HFFc6 (cell line): ENCODE results near the gene KCTD3. TPM values are rescaled to one million over a fixed set of nuclear protein-coding genes. Genes with fewer than 3 reads are reported as not detected.

Experiments
- DNase-seq: peaks from one replicate; pipeline ENCODE4 v3.0.0-alpha.2; 2018
- H3K27ac Mint-ChIP-seq: 2 replicates; pipeline ENCODE4 v1.8.0; 2020; ENCODE audit warnings: mild to moderate bottlenecking, mixed read lengths
- H3K27me3 Mint-ChIP-seq: 2 replicates; pipeline ENCODE4 v1.8.0; 2021; ENCODE audit warnings: mild to moderate bottlenecking, moderate library complexity, mixed read lengths; ENCODE audit not compliant: insufficient read depth
- H3K36me3 Mint-ChIP-seq: 2 replicates; pipeline ENCODE4 v1.8.0; 2021; ENCODE audit warnings: low read depth, mixed read lengths
- H3K4me1 Mint-ChIP-seq: 2 replicates; pipeline ENCODE4 v1.8.0; 2020; ENCODE audit warnings: low read depth, mixed read lengths
- H3K4me3 Mint-ChIP-seq: 2 replicates; pipeline ENCODE4 v1.8.0; 2020; ENCODE audit warnings: mild to moderate bottlenecking, moderate library complexity, mixed read lengths
- H3K9me3 Mint-ChIP-seq: 2 replicates; pipeline ENCODE4 v1.8.0; 2020; ENCODE audit warnings: mild to moderate bottlenecking, mixed read lengths
- total RNA-seq, 6 experiments: library from RNA; stranded (reverse); fragmentation: NEBNext Ultra II Directional; extraction: Animal tissue kit (Norgen Biotek cat#: 25700); gene quantifications; 2 replicates in 1 of 6; 3 replicates in 5 of 6; pipeline ENCODE4 v1.2.3, GENCODE V29; 2021
- TF ChIP-seq, protein P1 (sequence below): fragments of 200-600 bp; sonication (generic); IDR thresholded peaks from 2 replicates; pipeline ENCODE4 v1.5.0; 2021; ENCODE audit warnings: antibody characterized with exemption, mild to moderate bottlenecking

KCTD3 gene
- total RNA-seq, 6 experiments from 2014 or later: 27.0 to 33.4 (median 29.4) TPM

- TF ChIP-seq, protein P1, sequence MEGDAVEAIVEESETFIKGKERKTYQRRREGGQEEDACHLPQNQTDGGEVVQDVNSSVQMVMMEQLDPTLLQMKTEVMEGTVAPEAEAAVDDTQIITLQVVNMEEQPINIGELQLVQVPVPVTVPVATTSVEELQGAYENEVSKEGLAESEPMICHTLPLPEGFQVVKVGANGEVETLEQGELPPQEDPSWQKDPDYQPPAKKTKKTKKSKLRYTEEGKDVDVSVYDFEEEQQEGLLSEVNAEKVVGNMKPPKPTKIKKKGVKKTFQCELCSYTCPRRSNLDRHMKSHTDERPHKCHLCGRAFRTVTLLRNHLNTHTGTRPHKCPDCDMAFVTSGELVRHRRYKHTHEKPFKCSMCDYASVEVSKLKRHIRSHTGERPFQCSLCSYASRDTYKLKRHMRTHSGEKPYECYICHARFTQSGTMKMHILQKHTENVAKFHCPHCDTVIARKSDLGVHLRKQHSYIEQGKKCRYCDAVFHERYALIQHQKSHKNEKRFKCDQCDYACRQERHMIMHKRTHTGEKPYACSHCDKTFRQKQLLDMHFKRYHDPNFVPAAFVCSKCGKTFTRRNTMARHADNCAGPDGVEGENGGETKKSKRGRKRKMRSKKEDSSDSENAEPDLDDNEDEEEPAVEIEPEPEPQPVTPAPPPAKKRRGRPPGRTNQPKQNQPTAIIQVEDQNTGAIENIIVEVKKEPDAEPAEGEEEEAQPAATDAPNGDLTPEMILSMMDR: no peak
- H3K27me3 Mint-ChIP-seq: 0 out of 2 replicates have a peak, but pooled peaks cover 3% of the 10 kb centered on the region
- H3K27ac Mint-ChIP-seq: no peak overlapping the region
- no peak for DNase-seq
- no peak overlapping the region for H3K4me3 Mint-ChIP-seq
- H3K9me3 Mint-ChIP-seq: no peaks in the 10 kb centered on the region
- peaks cover 8% of the 10 kb centered on the region; the same call in 1 of the 2 replicates for H3K4me1 Mint-ChIP-seq
- no peaks in the 10 kb centered on the region for H3K36me3 Mint-ChIP-seq
Measured at GRCh38 chr1:215645182-215645581, 78.1 kb downstream of the KCTD3 start.

DNA sequence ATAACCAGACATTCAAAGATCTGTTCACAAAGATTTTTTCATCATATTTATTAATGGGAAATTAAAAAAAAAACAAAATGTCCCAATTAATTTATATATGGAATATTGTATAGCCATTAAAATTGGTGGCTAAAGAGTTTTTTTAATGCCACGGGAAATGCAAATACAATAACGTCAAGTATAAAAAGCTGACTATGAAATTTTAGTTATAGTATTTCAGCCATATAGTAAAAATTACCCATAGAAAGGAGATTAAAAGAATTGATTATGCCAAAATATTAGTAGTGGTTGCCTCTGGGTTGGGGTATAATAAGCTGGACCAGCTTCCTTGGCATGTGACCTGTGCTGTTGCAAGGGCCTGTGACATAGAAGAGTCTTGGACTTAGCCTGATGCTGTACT is 78.8 kb downstream of the KCTD3 start:
- peaks cover 13% of the 10 kb centered on the region for H3K4me1 Mint-ChIP-seq
- H3K9me3 Mint-ChIP-seq: no peaks in the 10 kb centered on the region
- H3K4me3 Mint-ChIP-seq: no peak overlapping the region
- no peak for DNase-seq
- TF ChIP-seq, protein P1: no peak
- no peak overlapping the region for H3K27ac Mint-ChIP-seq
- H3K27me3 Mint-ChIP-seq: peaks cover 3% of the 10 kb centered on the region; the same call in 1 of the 2 replicates
- H3K36me3 Mint-ChIP-seq: no peaks in the 10 kb centered on the region

GRCh38 chr1:215647738-215648137 is 80.6 kb downstream of the KCTD3 start:
- TF ChIP-seq, protein P1: no peak
- no peak overlapping the region for H3K27ac Mint-ChIP-seq
- no peaks in the 10 kb centered on the region for H3K9me3 Mint-ChIP-seq
- H3K4me3 Mint-ChIP-seq: no peak overlapping the region
- no peak for DNase-seq
- peaks cover 3% of the 10 kb centered on the region for H3K27me3 Mint-ChIP-seq
- no peaks in the 10 kb centered on the region for H3K36me3 Mint-ChIP-seq
- H3K4me1 Mint-ChIP-seq: peaks cover 28% of the 10 kb centered on the region

DNA sequence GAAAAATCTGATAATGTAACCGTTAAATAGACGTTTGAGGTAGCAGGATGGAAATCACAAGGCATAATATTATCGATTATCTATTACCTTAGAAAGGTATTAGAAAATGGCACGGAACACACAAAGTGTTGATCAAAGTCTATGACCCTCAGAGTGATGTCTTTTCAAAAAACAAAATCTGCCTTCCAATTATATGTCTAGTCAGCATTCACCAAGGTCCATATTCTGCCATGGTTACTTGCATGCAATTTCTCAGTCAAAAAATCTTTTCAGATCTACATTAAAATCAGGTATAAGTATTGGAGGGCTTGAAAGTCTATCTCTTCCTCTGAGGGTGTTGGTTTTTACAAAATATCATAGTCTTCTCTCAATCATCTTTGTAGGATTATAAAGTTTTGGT is 81.9 kb downstream of the KCTD3 start:
- Mint-ChIP-seq H3K36me3 (no peaks in the 10 kb centered on the region), H3K9me3 (no peaks in the 10 kb centered on the region), H3K27ac (no peak overlapping the region), H3K4me3 (no peak overlapping the region), H3K4me1 (peaks cover 30% of the 10 kb centered on the region), H3K27me3 (peaks cover 3% of the 10 kb centered on the region)
- no peak for DNase-seq
- TF ChIP-seq, protein P1: no peak

- H3K4me1 Mint-ChIP-seq: peaks cover 22% of the 10 kb centered on the region
- H3K27me3 Mint-ChIP-seq: peaks cover 3% of the 10 kb centered on the region
- TF ChIP-seq, protein P1: no peak
- H3K4me3 Mint-ChIP-seq: no peak overlapping the region; the same call in 1 of the 2 replicates
- no peaks in the 10 kb centered on the region for H3K9me3 Mint-ChIP-seq
- H3K27ac Mint-ChIP-seq: no peak overlapping the region
- no peaks in the 10 kb centered on the region for H3K36me3 Mint-ChIP-seq
- DNase-seq: no peak
Measured at GRCh38 chr1:215650446-215651149, 83.5 kb downstream of the KCTD3 start.
